Stimulated activated CD4-positive, alpha-beta T cell treated with anti-CD3 and anti-CD28 coated beads, TNF-alpha, amount 100 ng/mL, for 48 hours (primary cell): ENCODE results near the gene TMPRSS11D.

Experiments
- DNase-seq, 3 donors: peaks; one replicate each; pipeline ENCODE4 v3.0.0-alpha.2; 2020; ENCODE audit warnings: low read depth in 3 of 3

Gene TMPRSS11D

DNA sequence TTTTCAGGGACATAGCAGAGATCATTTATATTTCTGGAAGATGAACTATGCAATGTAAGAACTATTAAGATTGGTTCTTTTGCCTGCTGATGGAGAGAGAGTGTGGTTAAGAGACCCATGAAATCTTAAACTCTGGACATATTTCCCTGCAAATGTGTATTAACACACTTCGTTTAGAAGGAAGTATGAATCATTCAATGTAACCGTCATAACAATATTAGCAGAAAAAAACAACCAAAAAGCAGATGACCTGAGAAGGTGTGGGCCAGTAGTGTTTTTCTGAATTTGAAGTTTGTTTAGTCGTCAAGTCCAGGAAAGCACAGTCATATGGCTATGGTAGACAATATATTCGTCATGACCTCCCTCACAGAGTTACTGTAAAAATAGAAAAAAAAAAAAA, 2.5 kb upstream of the TMPRSS11D start:
- DNase-seq, result no peak

DNA sequence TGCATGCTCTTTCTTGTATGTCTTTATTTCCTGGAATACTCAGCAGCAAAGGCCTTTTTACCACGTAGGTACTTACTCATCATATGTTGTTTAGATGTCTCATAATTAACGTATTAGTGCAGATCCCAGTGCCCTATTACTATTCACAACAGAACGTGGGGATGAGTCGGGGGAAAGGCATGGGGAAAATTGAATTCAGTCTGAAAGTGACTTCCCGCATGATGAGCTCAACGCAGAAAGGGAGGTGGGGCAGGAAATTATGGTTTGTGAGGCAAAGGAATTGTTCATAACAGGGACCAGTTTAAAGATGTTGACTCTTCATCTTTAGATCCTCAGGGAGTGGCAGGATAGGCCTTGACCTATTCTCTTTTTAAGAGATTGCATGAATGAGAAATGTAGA, 2.0 kb upstream of the TMPRSS11D start:
- DNase-seq, result no peak

DNA sequence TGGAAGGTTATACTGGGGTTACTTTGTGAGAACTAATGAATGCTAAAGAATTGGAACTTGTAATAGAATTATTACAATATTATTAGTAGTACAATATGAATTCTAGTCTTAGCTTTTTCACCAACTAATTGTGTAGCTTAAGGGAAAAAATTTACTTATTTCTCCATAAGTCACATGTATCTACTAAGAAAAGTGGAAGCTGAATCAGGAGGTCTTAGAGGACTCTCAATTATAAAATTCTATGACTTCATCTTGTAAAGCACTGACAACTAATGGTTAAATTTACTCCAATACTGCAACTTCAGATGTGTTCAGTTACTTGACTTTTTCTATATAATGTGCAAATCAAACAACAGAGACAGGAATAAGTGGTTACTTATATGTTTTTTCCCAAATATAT, 899 bp upstream of the TMPRSS11D start:
- DNase-seq, result no peak

DNA sequence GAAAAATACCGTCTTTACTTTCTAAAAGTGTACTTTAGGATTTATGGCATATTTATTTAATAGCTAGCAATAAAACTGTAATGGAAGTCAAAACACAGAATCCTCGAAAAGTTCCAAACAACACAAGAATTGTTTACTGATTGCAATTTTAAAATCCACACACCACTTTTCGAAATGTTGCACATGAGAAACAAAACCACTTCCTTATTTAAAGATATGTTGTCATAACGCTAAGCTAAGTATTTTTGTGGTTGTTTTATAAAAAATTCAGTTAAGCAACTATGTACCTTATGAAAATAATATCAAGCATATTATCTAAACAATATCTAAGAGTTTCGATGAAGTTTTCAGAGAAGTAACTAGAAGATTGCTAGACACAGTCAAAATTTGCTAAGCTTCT, 344 bp downstream of the TMPRSS11D start:
- DNase-seq, result no peak

DNA sequence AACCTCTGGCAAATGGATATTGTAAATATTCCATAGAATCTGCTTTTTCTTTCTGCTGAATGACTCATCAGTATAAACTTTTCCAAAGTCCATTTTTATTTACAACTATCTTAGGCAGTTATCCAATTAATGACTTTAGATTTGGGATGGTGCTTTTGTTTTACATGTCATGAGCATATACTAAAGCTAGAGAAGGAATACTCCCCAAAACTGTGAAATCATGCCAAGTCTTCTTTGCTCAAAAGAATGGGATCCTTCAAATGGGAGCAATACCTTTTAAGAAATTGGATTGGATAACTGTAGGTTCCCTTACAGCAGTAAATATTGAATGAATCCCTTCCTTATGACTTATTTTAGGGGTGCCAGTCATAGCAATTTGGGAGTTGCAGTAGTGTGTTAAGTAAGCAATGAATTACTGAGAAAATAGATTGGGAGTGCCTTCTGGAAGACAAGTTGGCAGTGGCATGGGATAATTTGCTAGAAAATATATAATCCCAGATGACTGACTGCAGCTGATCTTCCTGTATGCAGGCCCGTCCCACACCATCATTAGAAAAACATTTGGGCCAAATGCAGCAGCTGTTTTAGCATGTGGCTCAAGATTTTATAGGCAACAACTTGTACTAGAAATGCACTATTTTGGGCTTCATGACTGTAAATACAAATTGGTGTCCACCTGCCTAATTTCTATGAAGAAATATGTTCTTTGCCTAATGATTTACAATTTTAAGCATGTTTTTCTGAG, 2.8 kb downstream of the TMPRSS11D start:
- DNase-seq, result no peak

DNA sequence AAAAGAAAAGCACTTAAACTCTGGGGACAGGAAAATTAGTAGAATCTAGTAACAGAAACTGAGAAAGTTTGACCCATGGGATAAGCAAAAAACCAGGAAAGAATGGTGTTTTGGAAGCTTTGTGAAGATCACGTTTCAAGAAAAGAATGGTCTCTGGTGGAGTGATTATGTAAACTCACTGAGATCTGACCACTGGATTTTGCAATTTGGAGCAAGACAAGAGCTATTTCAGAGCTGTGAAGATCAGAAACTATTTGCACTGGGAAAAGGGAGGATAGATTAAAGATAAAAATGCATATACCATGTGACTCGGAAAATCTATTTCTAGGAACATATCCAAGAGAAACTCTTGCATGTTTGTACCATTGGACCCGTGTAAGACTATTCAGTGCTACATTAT, 4.3 kb downstream of the TMPRSS11D start:
- DNase-seq, result no peak

DNA sequence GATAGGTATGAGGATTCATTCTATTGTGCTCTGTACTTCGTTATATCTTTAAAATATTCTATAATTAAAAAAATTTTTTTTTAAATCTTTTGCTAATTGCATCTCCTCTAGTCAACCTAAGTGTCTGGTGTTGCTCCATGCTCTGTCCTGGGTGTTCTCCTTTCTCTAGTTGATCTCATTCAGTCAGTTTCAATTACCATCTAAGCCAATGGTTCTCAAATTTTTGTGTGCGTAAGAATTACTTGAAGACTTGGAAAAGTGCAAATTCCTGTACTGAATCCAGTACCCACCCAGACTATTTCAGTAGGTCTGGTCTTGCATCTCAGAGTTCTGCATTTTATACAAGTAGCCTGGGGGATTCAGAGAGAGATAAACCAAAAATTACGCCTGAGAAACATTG, 6.7 kb downstream of the TMPRSS11D start:
- no peak for DNase-seq

DNA sequence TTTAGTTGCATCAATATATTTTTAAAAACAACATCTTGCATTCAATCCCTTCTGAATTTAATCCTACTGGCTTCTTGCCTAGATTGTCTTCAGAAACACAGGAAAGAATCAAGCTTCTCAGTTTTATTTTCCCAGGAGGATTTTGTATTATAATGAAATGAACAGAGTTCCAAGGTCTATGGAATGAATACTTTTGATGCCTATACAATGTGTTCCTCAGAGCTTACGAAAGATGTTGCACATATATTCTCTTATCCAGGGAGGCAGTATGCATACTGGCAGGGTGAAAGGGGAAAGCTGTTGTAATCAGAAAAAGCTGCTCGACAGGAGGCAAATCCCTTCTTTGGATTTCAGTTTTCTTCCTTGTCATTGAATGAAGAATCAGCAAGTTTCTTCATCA, 8.8 kb downstream of the TMPRSS11D start:
- DNase-seq, result no peak

DNA sequence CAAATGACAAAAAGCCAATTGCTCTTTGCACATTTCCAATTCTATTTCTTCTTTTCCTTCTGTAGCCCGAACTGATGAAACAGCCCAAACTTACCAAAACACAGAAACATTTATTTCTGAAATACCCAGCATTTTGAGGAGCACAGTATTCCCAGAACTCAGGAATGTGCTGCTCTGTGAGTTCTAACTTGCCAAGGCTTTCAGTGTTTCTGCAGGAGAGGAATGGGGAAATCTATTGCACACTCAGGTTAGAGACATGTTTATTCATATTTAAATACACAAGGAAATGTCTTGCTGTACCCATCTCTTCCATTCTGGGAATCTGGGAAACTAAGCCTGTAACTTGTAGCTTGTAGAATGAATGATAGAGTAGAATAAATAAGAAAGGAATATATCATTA, 10.7 kb downstream of the TMPRSS11D start:
- no peak for DNase-seq

DNA sequence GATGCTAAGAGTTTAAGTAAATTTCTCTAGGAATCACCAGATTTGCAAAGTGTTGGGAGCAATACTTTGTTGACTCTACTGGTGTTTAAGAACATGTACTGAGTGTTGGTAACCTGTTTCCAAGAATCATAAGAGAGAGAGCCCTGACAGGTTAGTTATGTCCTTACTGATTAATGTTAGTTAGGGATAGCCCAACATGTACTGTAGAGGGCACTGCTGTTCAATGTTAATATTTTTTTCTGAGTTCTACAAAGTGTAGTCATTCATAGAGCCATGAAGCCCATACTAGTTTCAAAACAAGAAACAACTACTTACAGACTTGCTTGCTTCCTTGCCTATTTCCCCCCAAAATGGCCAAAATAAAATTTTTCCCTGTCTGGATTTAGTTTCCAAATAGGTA, 11.9 kb downstream of the TMPRSS11D start:
- DNase-seq, result no peak

DNA sequence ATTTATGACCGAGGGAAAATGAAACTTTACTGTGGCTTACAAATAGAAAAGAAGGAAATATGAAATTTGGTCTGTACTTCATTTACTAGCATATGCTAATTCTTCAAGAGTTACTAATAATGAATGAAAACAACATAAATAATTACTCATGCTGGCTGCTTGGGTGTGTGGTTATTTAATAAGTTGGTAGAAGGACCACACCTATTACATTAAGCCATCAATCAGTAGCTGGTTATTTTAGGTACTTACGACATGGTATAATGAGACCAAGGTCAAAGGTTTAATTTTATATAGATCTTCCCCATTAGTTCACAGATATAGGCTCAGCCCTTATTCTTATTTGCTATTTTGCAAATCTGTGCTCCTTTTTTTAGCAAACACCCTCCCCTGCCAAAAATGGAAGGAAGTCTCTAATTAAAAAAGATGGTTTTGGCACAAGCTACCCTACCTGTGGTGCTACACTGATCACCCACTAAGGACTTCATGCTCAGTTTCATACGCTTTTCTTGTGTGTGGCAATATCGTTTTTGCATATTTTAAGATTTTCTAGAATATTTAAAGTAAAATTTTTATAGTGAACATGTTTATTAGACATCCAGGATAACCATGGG, 14.1 kb downstream of the TMPRSS11D start:
- DNase-seq, result no peak

DNA sequence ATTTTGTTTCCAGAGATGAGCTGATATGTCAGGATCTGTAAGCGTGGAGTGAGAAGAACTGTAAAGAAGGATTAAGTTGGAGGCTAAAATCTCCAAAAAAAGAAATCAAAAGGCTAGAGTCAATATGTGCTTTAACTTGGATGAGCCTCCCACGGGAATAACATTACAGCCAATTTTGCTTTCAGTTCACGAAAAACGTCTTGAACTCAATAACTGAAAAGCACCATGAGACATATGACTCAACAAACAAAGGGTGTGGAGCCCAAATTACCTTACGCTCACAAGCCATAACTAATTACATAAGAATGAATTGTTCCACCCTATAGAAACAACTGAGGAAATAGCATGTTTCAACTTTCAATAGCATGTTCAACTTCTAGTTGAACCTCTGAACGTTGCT, 22.3 kb downstream of the TMPRSS11D start:
- DNase-seq, result no peak

DNA sequence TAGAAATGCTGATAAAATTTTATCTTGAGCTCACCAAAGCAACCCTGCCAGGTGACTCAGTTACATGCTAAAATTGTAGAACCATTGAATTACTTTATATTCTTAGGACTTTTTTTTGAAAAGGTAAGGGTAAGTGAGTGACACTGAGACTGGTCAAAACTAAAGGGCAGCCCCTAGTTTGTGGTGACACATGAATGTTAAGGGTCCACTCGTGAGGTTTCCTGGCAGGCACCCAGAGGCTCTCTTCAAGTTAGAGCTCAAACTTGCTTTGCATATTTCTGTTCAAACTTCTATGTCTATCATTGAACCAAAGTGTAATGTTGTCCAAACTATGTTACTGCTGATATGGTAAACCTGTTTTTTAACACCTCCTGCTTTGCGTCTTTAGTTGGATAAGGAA, 30.5 kb downstream of the TMPRSS11D start:
- DNase-seq, result no peak

DNA sequence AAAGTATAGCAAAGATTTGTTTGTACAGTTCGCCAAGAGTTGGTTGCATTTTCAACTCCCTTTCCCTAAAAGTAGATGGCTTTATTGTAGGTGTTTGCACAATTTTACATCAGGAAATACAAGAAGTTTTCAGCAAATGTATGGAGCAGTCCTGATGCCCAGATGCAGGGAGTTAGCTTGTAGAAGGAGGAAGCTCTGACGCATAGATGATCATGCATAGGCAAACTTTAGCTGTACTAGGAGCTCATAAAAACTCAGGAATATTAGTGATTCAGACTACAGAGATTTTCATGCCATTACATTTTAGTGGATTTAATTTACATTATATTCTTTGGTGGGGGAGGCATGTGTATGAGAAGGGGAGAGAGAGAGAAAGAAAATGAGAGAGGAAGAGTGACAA, 62.9 kb downstream of the TMPRSS11D start:
- DNase-seq, result no peak

DNA sequence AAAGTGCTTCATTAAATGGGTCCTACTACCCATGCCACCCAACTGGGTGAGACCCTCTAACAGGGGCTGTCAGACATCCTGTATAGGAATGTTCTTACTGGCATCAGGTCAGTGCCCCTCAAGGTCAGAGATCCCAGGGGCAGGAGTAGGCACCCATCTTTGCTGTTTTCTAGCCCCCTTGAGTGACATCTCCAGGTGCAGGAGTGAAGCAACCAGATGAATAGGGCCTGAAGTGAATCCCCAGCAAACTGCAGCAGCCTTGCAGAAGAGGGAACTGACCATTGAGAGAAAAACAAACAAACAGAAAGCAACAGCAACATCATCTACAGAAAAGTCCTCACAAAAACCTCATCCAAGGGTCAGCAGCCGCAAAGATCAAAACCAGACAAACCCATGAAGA, 73.8 kb downstream of the TMPRSS11D start:
- DNase-seq, result no peak

DNA sequence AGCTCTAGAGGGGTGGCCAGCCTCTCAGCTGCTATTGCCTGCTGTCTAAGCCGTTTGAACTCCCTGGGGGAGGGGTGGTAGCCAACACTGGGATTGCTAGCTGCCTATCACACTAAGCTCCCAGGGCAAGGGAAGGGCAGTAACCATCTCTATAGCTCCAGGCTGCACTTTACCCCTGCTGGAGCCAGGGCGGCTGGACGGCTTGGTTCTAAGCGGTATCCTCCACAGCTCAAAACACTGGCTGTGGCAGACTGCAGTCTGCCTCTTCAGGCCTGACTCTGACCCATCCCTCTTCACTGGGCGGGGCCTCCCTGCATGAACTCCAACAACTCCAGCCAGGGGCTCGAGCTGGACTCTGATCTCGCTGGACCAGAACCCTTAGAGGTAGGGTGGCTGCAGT, 74.3 kb downstream of the TMPRSS11D start:
- no peak for DNase-seq

DNA sequence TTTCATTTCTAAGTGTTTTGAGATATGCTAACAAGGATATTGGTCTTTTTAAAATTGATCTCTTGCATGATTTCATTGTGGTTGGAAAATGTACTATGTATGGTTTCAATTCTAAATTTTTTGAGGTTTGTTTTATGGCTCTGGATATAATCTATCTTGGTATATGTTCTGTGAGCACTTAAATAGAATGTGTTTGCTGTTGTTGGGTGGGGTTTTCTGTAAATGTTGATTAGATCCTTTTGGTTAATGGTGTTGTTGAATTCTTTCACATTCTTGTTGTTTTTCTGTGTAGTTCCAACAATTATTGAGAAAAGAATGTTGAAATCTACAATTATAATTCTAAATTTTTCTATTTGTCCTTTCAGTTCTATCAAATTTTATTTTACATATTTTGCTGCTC, 87.0 kb downstream of the TMPRSS11D start:
- DNase-seq, result no peak

DNA sequence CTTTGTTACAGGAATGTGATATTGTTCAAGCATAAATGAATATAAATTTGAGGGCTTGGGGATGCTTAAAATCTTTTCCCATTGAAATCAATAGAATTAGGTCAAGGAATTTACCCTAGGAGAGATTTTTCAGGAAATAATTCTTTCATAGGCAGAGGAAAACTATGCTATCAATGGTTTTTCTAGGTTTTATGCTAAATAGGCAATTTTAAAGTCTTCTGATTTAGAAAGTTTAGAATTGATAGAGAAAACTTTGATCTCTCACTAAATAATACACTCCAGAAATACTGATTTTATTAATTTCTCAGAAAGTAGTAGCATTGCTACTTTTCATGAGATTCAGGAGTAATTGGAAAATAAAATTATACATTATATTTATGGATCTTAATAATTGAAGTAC, 93.1 kb downstream of the TMPRSS11D start:
- no peak for DNase-seq

DNA sequence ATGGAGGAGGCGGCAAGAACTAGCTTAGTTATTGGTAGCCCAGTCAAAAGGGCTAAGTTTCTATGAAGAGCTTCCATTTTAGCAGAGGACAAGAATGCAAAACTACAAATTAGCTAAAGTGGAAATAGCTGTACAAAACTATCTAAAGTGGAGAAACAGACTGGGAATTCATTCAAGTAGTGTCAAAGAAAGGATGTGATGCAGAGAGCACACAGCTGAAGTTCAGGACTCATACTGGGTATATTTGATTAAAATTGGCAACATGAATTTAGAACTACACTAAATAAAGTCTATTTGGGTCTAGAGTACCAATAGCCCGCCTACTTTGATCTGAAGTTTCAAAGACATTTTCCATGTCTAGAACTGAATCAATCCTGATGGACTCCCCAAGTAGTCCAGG, 96.5 kb downstream of the TMPRSS11D start:
- no peak for DNase-seq

DNA sequence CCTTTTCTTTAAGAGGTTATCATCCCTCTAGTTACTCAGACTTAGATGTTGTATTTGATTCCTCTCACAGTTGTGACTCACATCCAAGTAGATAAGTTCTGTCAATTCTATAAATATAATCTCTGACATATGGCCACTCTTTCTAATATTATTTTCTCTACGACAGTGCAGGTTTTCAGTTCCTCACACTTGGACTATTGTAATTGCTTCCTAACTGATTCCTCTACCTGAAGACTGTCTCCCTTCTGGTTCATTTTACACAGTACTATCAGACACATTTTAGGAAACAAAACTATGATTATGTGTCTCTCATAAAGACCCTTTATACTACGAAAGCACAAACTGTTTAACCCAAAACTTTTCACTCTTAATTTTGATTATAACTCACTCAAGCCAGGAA, 98.3 kb downstream of the TMPRSS11D start:
- DNase-seq, result no peak

DNA sequence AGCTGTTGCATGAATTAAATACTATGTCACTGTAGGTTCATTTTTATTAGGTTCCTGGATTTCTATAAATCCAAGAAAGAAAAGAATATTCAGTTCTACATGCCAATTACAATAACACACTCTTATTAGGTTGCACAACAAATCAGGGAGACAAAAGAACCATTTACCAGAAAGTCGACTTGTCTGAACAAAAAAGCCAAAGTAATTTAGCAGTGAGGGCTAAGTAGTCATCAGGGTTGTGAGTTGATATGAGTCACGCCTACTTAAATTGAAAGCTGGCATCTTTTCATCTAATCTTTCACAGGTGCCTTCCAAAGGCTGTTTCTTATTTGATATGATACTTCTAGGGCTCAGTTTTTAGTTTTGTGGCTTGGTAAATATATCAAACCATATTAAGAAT, 104.2 kb downstream of the TMPRSS11D start:
- no peak for DNase-seq

DNA sequence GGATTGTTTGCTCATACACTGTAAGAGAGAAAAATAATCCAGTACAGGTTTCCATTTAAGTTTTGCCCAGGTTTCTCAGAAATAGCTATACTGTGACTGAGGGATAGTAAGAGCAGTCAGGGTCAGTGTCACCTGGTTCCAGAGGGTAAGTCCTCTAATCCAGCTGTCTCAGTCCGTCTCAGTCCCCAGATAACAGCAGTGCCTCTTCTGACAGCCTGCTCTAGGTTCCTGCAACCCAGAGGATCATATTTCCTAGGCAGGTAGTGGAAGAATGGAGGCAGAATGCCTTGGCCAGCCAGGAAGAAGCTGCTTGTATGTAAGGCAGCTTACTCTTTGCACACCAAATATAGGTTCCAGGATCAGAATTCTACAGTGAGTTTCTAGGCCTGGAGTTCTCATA, 107.1 kb downstream of the TMPRSS11D start:
- no peak for DNase-seq
